Measurements from ENCODE around the gene TMEM245. TPM values are rescaled to one million over a fixed set of nuclear protein-coding genes. Genes with fewer than 3 reads are reported as not detected.

The TMEM245 gene
- polyA plus RNA-seq: 14.5 TPM

DNA sequence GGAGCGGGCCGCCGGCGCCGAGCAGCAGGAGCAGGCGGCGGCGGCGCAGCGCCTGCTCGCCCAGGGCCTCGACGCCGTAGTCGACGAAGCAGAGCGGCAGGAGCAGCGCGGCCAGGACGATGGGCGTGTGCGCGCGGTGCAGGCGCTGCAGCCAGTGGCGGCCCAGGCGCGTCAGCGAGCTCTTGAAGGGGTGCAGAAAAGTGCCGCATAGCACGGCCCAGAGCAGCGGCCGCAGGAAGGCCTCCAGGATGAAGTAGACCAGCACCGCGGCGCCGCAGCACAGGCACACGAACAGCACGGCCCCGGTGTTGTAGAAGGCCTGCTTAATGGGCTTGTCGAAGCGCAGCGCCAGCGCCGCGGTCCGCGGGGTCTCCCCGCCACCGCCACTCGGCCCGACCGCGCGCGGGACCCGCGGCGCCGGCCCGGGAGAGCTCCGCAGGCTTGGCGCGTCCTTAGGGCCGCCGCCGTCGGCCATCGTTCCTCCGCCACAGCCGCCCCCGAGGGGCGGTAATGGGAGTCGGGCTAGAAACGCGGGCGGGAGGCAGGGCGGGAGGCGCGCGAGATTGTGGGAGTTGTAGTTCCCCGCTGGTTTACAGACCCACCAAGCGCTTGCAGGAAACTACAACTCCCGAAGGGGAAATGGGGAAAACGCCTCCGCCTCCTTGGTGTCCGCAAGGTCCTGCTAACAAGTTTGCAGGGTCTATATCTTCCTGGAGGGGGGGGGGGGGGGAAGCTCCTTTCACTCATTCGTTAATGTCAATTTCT lies at the start of gene TMEM245:
Gene TMEM245, minus strand, starts transcription at position 509 of the 765 bp plus-strand sequence. Its CDS starts 34 bp downstream, at position 475.
- H3K4me3 Mint-ChIP-seq: peak within 1 kb of the TSS; percentile 88 to 99 (median 96)
- H3K27me3 Mint-ChIP-seq: no peaks in the 10 kb centered on the region
- peak within 1 kb of the TSS; percentile 19 to 85 (median 80) for H3K27ac Mint-ChIP-seq
- H3K36me3 Mint-ChIP-seq: peaks cover 6% of the 10 kb centered on the region
- peaks cover 31 to 33% (median 32%) of the 10 kb centered on the region in 3 donors for H3K4me1 Mint-ChIP-seq
- no peaks in the 10 kb centered on the region for H3K9me3 Mint-ChIP-seq

DNA sequence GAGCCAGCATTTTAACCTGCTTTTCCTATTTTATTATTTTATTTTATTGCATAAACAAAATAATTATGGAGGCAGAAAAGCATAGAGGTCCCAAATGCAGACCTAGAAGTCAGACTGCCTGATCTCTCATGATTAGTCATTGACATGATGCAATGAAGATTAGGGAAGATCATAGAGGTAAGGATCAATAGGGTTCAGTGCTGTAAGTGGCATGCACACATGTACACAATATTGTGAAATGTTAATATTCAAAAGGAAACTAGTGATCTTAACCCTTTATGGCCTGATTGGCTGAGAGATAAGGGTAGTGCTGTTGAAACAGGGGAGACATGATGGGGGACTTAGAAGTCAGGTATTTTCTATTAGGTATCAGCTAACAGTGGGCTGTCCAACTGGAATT lies 48.4 kb upstream of the TMEM245 start:
- Mint-ChIP-seq H3K4me1 (peaks cover 3 to 9% (median 5%) of the 10 kb centered on the region in 3 donors), H3K9me3 (peaks cover 0 to 10% (median 0%) of the 10 kb centered on the region in 3 donors), H3K36me3 (no peaks in the 10 kb centered on the region), H3K4me3 (no peak overlapping the region), H3K27me3 (peaks cover 28% of the 10 kb centered on the region), H3K27ac (no peak overlapping the region)

DNA sequence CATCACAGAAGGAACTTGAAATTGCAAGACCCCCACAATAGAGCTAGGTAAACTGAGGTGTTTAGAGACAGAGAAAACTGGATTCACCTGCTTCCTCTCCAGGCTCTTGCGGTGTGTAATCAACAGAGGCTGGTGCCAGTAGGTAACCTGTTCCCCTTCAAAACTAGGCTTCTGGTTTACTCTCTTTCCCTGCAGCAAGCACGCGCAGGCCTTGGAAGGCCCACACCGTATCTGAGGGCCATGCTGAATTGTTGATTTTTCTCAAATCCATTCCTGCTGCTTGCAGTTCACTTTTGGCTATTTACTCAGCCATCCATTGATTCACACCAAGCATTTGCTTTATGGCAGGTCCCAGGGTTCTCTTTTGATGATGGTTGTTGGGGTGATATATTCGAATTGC lies 48.0 kb upstream of the TMEM245 start:
- Mint-ChIP-seq H3K9me3 (peaks cover 0 to 10% (median 0%) of the 10 kb centered on the region in 3 donors), H3K36me3 (no peaks in the 10 kb centered on the region), H3K4me1 (peaks cover 3 to 9% (median 5%) of the 10 kb centered on the region in 3 donors), H3K4me3 (no peak overlapping the region), H3K27ac (no peak overlapping the region), H3K27me3 (peaks cover 28% of the 10 kb centered on the region)

DNA sequence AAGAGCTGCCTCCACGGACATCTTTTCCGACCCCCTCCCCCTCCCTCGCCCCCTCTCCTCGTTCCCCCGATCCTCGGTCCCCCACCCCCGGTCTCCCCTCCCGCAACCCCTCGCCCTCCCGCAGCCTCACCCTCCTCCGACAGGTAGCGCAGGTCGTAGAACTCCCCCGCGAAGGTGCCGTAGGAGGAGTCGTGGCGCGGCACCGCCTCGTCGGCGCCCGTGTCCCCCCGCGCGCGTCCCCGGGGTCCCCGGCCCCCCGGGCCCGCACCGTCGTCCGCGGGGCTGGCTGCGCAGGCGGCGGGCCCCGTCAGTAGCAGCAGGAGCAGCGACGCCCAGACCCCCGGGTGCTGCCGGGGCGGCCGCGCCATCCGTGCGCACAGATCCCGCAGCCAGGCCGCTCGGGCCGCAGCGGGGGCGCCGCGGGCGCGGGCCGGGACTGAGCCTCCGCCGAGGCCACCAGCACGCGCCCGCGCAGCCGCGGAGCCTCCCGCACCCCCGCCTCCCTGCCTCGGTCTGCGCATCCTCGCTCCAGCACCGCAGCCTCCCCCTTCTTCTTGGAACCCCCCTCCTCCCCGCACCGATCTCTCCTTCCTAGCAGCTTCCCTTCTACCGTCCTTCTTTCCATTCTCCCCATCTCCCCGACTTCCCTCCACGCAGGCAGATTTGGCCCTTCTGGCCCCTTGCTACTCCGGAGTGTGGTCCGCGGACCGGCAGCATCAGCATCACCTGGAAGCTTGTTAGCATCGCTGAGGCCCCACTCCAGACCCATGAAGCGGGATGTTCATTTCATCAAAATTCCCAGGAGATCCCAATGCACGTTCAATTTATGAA lies 47.2 kb upstream of the TMEM245 start, which contains the start of gene FRRS1L:
Gene FRRS1L, minus strand, starts transcription at position 479 of the 831 bp plus-strand sequence. Its CDS starts 111 bp downstream, at position 368.
- peaks cover 3 to 9% (median 5%) of the 10 kb centered on the region in 3 donors for H3K4me1 Mint-ChIP-seq
- peaks cover 25% of the 10 kb centered on the region for H3K27me3 Mint-ChIP-seq
- no peaks in the 10 kb centered on the region for H3K36me3 Mint-ChIP-seq
- no peak within 1 kb of the TSS for H3K27ac Mint-ChIP-seq
- peaks cover 0 to 10% (median 0%) of the 10 kb centered on the region in 3 donors for H3K9me3 Mint-ChIP-seq
- peak within 1 kb of the TSS in 1 of 4 donors; percentile 80 for H3K4me3 Mint-ChIP-seq

DNA sequence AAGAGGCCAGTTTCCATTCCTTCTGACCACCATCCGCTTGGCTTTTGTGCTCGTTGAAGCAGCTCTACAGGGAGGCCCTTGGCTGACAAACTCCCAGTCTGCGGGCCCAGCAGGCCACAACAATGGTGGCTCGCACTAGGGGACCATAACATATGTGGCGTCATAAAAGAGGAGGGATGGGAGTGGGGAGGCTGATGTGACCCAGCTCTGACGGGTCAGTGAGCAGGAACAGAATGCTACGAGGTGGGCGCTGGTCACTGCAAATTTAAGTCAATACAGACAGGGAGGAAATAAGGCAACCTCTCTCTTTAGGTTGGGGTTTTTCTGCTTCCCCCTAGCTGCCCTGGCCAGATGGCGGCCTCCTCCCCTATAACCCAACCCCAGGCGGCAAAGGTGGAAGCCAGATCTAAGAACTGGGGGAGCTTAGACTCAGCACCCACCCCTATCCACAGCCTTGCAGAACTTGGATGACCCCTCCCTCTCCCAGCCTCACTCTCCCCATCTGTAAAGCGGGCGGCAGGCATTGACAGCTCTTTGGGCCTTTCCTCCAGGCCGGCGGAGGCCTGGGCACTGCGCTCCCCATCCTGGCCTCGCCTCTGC lies 46.5 kb upstream of the TMEM245 start:
- H3K27ac Mint-ChIP-seq: no peak overlapping the region
- H3K36me3 Mint-ChIP-seq: no peaks in the 10 kb centered on the region
- H3K4me1 Mint-ChIP-seq: peaks cover 3 to 9% (median 5%) of the 10 kb centered on the region in 3 donors
- H3K4me3 Mint-ChIP-seq: no peak overlapping the region
- peaks cover 0 to 10% (median 0%) of the 10 kb centered on the region in 3 donors for H3K9me3 Mint-ChIP-seq
- peaks cover 26% of the 10 kb centered on the region for H3K27me3 Mint-ChIP-seq

DNA sequence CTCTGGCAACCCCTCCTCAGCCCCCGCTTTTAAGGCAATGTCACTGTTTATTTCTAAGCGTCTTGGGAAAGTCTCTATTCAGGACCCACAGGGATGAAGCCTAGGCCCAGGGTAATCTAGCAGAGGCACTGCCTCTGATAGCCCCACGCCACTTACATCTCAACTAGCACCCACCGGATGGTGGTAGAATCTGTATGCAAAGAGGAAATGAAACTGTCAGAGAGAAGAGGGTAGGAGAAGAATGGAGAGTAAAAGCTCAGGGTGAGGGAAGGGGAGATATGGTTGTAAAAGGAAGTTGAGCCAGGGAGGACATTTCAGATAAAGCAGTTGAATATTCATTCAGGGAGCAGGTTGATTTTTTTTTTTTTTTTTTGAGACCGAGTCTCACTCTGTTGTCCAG lies 44.3 kb upstream of the TMEM245 start:
- Mint-ChIP-seq H3K9me3 (peaks cover 0 to 10% (median 0%) of the 10 kb centered on the region in 3 donors), H3K27ac (no peak overlapping the region), H3K36me3 (no peaks in the 10 kb centered on the region), H3K27me3 (peaks cover 25% of the 10 kb centered on the region), H3K4me1 (peaks cover 3 to 9% (median 5%) of the 10 kb centered on the region in 3 donors), H3K4me3 (no peak overlapping the region)

DNA sequence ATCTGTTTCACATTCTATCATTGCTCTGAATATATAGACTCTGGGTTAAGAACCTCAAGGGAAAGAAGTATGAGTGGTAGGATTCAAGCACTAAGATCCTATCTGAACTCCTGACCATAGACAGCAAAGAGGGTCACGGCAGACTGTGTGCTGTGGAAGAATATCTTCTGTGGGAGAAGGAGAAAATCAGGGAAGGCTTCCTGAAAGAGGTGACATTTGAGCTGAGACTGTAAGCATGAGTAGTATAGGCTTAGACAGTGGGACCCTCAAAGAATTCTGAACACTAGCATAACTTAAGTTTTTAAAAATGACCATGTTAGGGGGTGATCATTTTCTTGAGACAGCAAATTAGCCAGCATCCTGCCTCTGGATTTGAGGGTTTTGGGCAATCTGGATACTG lies 43.4 kb upstream of the TMEM245 start:
- H3K27me3 Mint-ChIP-seq: peaks cover 19% of the 10 kb centered on the region
- no peak overlapping the region for H3K27ac Mint-ChIP-seq
- H3K4me3 Mint-ChIP-seq: no peak overlapping the region
- H3K4me1 Mint-ChIP-seq: peaks cover 3 to 9% (median 5%) of the 10 kb centered on the region in 3 donors
- no peaks in the 10 kb centered on the region for H3K36me3 Mint-ChIP-seq
- peaks cover 0 to 10% (median 0%) of the 10 kb centered on the region in 3 donors for H3K9me3 Mint-ChIP-seq

DNA sequence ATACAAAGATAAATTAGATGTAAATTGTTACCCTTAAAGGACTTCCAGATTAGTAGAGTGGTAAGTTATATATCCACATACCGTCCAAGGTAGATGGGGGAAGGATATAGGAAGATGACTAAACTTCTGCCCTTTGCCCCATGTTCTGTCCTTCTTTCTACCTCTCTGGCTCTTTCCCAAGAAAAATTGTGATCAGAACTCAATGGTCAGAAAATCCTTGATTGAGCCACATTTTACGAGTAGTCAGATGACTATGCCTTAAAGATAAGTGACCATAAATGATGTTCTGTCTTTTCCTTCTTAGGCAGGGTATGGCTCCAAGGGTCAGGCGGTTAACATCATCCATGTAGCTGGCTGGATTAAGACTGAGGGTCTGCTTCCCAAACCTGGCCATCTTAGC lies 42.9 kb upstream of the TMEM245 start:
- Mint-ChIP-seq H3K36me3 (no peaks in the 10 kb centered on the region), H3K9me3 (peaks cover 0 to 10% (median 0%) of the 10 kb centered on the region in 3 donors), H3K4me3 (no peak overlapping the region), H3K27ac (no peak overlapping the region), H3K4me1 (peaks cover 3 to 9% (median 5%) of the 10 kb centered on the region in 3 donors), H3K27me3 (peaks cover 17% of the 10 kb centered on the region)

DNA sequence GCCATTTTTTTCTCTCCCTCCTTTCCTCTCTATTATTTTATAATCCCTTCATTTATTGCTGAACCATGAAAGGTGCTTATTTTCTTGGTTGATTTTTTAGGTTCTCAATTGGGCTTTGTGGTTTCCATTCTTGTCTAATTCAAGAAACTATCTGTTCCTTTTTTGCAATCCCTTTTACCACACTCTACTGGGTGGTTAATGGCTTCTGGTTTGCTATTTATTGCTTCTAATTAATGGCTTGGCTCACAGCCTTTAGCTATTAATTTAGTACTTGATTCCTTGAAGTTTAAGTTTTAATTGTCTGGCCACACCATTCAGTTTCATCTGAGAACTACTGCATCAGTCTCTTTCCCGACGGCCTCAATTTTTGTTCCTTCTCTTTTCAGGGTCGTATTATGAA lies 41.7 kb upstream of the TMEM245 start:
- no peak overlapping the region for H3K27ac Mint-ChIP-seq
- H3K4me3 Mint-ChIP-seq: no peak overlapping the region
- no peaks in the 10 kb centered on the region for H3K36me3 Mint-ChIP-seq
- H3K4me1 Mint-ChIP-seq: peaks cover 3 to 9% (median 4%) of the 10 kb centered on the region in 3 donors
- peaks cover 0 to 10% (median 0%) of the 10 kb centered on the region in 3 donors for H3K9me3 Mint-ChIP-seq
- H3K27me3 Mint-ChIP-seq: peaks cover 13% of the 10 kb centered on the region

DNA sequence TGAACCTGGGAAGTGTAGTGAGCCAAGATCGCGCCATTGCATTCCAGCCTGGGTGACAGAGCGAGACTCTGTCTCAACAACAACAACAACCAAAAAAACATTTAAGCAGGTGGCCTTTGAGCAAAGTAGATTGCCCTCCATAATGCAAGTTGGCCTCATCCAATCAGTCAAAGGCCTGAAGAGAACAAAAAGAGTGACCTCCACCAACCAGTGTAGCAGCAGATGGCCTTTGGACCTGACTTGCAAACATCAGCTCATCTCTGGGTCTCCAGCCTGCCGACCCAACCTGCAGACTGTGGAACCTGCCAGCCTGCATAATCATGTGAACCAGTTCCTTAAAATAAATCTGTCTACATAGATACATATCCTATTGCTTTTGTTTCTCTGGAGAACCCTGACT lies 39.8 kb upstream of the TMEM245 start:
- Mint-ChIP-seq H3K27ac (no peak overlapping the region), H3K27me3 (peaks cover 11% of the 10 kb centered on the region)

DNA sequence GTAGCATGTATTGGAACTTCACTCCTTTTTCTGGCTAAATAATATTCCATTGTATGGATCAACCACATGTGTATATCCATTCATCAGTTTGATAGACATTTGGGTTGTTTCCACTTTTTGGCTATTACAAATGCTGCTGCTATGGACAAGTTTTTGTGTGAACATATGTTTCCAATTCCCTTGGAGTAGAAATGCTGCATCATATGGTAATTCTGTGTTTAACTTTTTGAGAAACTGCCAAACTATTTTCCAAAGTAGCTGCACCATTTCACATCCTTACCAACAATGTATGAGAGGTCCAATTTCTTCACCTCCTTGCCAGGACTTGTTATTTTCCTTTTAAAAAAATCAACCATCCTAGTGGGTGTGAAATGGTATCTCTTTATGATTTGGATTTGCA lies 38.9 kb upstream of the TMEM245 start:
- Mint-ChIP-seq H3K27me3 (peaks cover 9% of the 10 kb centered on the region), H3K4me1 (no peaks in the 10 kb centered on the region), H3K36me3 (no peaks in the 10 kb centered on the region), H3K9me3 (peaks cover 0 to 11% (median 4%) of the 10 kb centered on the region in 3 donors), H3K4me3 (no peak overlapping the region), H3K27ac (no peak overlapping the region)

More for the DNA sequence above, 39.8 kb upstream of the TMEM245 start:
- Mint-ChIP-seq H3K4me1 (peaks cover 3 to 4% (median 4%) of the 10 kb centered on the region in 3 donors), H3K4me3 (no peak overlapping the region), H3K36me3 (no peaks in the 10 kb centered on the region), H3K9me3 (peaks cover 0 to 1% (median 0%) of the 10 kb centered on the region in 3 donors)

DNA sequence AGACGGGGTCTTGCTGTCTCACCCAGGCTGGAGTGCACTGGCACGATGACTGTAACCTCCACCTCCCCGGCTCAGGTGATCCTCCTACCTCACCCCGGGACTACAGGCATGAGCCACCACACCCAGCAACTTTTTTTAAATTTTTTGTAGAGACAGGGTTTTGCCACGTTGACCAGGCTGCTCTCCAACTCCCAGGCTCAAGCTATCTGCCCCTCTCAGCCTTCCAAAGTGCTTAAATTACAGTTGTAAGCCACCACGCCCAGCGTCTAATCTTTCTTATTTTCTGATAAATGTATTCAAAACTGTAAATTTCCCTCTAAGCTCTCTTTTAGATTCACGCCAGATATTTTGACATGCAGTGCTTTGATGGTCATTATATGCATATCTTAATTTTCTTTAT lies 37.0 kb upstream of the TMEM245 start:
- no peak overlapping the region for H3K4me3 Mint-ChIP-seq
- peaks cover 6 to 18% (median 10%) of the 10 kb centered on the region in 3 donors for H3K9me3 Mint-ChIP-seq
- no peak overlapping the region for H3K27ac Mint-ChIP-seq
- H3K27me3 Mint-ChIP-seq: peaks cover 9% of the 10 kb centered on the region
- H3K36me3 Mint-ChIP-seq: peaks cover 2% of the 10 kb centered on the region
- no peaks in the 10 kb centered on the region for H3K4me1 Mint-ChIP-seq

DNA sequence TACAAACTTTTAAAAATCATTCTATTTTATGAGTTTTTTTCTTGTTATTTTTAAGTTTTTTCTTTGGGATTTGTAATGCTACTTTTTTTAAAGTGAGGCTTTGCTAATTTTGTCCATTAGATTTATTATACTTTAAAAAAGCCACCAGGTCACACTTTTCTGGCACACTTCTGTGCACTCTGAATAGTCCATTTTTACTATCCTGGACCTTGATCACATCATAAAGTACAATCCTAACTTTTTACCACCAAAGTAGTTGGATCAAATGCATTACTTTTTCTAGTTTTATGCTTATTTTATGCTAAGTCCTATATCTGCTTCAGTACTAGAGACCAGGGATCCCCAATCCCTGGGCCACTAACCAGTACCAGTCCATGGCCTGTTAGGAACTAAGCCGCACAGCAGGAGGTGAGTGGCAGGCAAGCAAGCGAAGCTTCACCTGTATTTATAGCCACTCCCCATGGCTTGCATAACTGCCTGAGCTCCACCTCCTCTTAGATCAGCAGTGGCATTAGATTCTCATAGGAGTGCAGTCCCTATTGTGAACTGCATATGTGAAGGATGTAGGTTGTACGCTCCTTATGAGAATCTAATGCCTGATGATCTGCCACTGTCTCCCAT lies 31.3 kb upstream of the TMEM245 start:
- Mint-ChIP-seq H3K4me1 (no peaks in the 10 kb centered on the region), H3K36me3 (peaks cover 2% of the 10 kb centered on the region), H3K27me3 (peaks cover 14% of the 10 kb centered on the region), H3K27ac (no peak overlapping the region), H3K9me3 (peaks cover 6 to 19% (median 10%) of the 10 kb centered on the region in 3 donors), H3K4me3 (no peak overlapping the region)

DNA sequence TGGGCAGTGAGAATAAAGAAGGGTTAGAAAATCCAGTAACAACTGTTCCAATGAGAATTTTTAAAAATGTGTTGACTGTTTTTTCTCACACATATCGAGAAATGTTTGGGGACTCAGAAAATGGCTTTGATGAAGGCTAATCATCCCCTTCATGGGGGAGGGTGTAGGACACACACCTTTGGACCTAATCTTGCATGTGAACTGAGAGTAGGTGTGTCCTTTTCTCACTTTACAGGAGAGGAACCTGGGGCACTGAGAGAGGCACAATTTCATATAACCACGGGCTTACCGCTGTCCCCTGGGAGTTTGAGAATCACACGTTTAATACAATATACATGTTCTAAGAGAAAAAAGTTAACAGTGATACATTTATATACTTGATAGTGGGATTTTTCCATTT lies 30.0 kb upstream of the TMEM245 start:
- Mint-ChIP-seq H3K36me3 (peaks cover 2% of the 10 kb centered on the region), H3K27me3 (peaks cover 14% of the 10 kb centered on the region), H3K9me3 (peaks cover 6 to 19% (median 12%) of the 10 kb centered on the region in 3 donors), H3K4me3 (no peak overlapping the region), H3K4me1 (peaks cover 0 to 2% (median 0%) of the 10 kb centered on the region in 3 donors), H3K27ac (no peak overlapping the region)
